WTC11 (cell line): Measurements from ENCODE around the gene MLC1. TPM values are rescaled to one million over a fixed set of nuclear protein-coding genes. Genes with fewer than 3 reads are reported as not detected.

Experiments used
- ATAC-seq: fragments of 200-7000 bp; cut with Tn5 transposase; 2 replicates; pipeline ENCODE4 v1.10.0; 2021; ENCODE audit warnings: mild to moderate bottlenecking, moderate library complexity
- CTCF ChIA-PET: fragments of 300-600 bp; sonication (Branson Sonifier 250); formaldehyde crosslinking; loops from one replicate; lab custom pipeline; 2021; ENCODE audit warnings: antibody characterized with exemption; lab: Charles Lee
- POLR2A ChIA-PET: fragments of 350-600 bp; sonication (Branson Sonifier 250); formaldehyde crosslinking; loops from one replicate; lab custom pipeline; 2021; ENCODE audit warnings: antibody characterized with exemption; lab: Charles Lee
- DNase-seq: peaks from one replicate; pipeline ENCODE4 v3.0.0; 2021; ENCODE audit warnings: low spot score
- H3K27ac Mint-ChIP-seq: 2 replicates; pipeline ENCODE4 v1.8.0; 2021; ENCODE audit warnings: mixed read lengths
- H3K27me3 Mint-ChIP-seq: 2 replicates; pipeline ENCODE4 v1.8.0; 2021; ENCODE audit warnings: low read depth, mild to moderate bottlenecking, moderate library complexity, mixed read lengths
- H3K36me3 Mint-ChIP-seq: 2 replicates; pipeline ENCODE4 v1.8.0; 2021; ENCODE audit warnings: mixed read lengths
- H3K4me1 Mint-ChIP-seq: 2 replicates; pipeline ENCODE4 v1.8.0; 2022; ENCODE audit warnings: mixed read lengths
- H3K4me3 Mint-ChIP-seq: 2 replicates; pipeline ENCODE4 v1.8.0; 2021; ENCODE audit warnings: mild to moderate bottlenecking, moderate library complexity, mixed read lengths
- H3K9me3 Mint-ChIP-seq: 2 replicates; pipeline ENCODE4 v1.8.0; 2021; ENCODE audit warnings: mixed read lengths
- CBFB ChIP-seq: sonication (generic); formaldehyde crosslinking; IDR thresholded peaks from 2 replicates; pipeline ENCODE4 v1.8.1; 2022; ENCODE audit warnings: mild to moderate bottlenecking, low read depth, missing genetic modification reagents
- CREB1 ChIP-seq: sonication (generic); formaldehyde crosslinking; IDR thresholded peaks from 2 replicates; pipeline ENCODE4 v1.8.0; 2023; ENCODE audit warnings: mild to moderate bottlenecking, missing genetic modification reagents
- CREM ChIP-seq: sonication (generic); formaldehyde crosslinking; IDR thresholded peaks from 2 replicates; pipeline ENCODE4 v1.8.1; 2022; ENCODE audit warnings: mild to moderate bottlenecking, missing genetic modification reagents, moderate library complexity
- GABPB1 ChIP-seq: sonication (generic); formaldehyde crosslinking; IDR thresholded peaks from 2 replicates; pipeline ENCODE4 v1.8.1; 2023; ENCODE audit warnings: mild to moderate bottlenecking, missing genetic modification reagents
- GRHL2 ChIP-seq: fragments of 250-450 bp; sonication (Bioruptor Pico); IDR thresholded peaks from 2 replicates; pipeline ENCODE4 v1.8.0; 2022; ENCODE audit warnings: mild to moderate bottlenecking, moderate library complexity; ENCODE audit not compliant: insufficient replicate concordance, severe bottlenecking
- NFYB ChIP-seq: sonication (generic); formaldehyde crosslinking; conservative IDR thresholded peaks from 2 replicates; pipeline ENCODE4 v1.8.0; 2022; ENCODE audit warnings: low read depth, missing genetic modification reagents
- NR3C1 ChIP-seq: sonication (generic); formaldehyde crosslinking; conservative IDR thresholded peaks from 2 replicates; pipeline ENCODE4 v1.8.1; 2023; ENCODE audit warnings: low read depth, mild to moderate bottlenecking, missing genetic modification reagents
- PRRX2 ChIP-seq: fragments of 250-450 bp; sonication (Bioruptor Pico); IDR thresholded peaks from 2 replicates; pipeline ENCODE4 v1.8.0; 2021; ENCODE audit warnings: mild to moderate bottlenecking
- SMAD3 ChIP-seq: sonication (generic); formaldehyde crosslinking; IDR thresholded peaks from 2 replicates; pipeline ENCODE4 v1.8.0; 2022; ENCODE audit warnings: missing genetic modification reagents, mild to moderate bottlenecking, borderline replicate concordance
- SOX15 ChIP-seq: fragments of 250-450 bp; sonication (Bioruptor Pico); IDR thresholded peaks from 2 replicates; pipeline ENCODE4 v1.9.0; 2021; ENCODE audit warnings: mild to moderate bottlenecking
- ZNF423 ChIP-seq: fragments of 250-450 bp; sonication (Bioruptor Pico); IDR thresholded peaks from 2 replicates; pipeline ENCODE4 v2.1.2; 2022; ENCODE audit warnings: mild to moderate bottlenecking, moderate library complexity
- total RNA-seq: library from RNA; stranded (reverse); gene quantifications from 3 replicates; pipeline ENCODE4 v1.2.3, GENCODE V29; 2021
- TF ChIP-seq, protein P1 (sequence below): sonication (generic); formaldehyde crosslinking; conservative IDR thresholded peaks from 2 replicates; pipeline ENCODE4 v1.8.1; 2022; ENCODE audit warnings: mild to moderate bottlenecking, missing genetic modification reagents
- TF ChIP-seq, protein P2 (sequence below): fragments of 250-450 bp; sonication (Bioruptor Pico); IDR thresholded peaks from 2 replicates; pipeline ENCODE4 v1.9.0; 2021; ENCODE audit warnings: mild to moderate bottlenecking, borderline replicate concordance
- TF ChIP-seq, protein P3 (sequence below): sonication (generic); formaldehyde crosslinking; IDR thresholded peaks from 2 replicates; pipeline ENCODE4 v1.8.1; 2022; ENCODE audit warnings: low read depth, mild to moderate bottlenecking, moderate library complexity, missing genetic modification reagents, borderline replicate concordance
- TF ChIP-seq, protein P4 (sequence below): sonication (generic); formaldehyde crosslinking; IDR thresholded peaks from 2 replicates; pipeline ENCODE4 v1.8.0; 2023; ENCODE audit warnings: missing genetic modification reagents
- TF ChIP-seq, protein P5 (sequence below): sonication (generic); formaldehyde crosslinking; IDR thresholded peaks from 2 replicates; pipeline ENCODE4 v1.8.1; 2022; ENCODE audit warnings: missing genetic modification reagents, borderline replicate concordance

Gene MLC1
- total RNA-seq, 1 experiment from 2014 or later, result 0.13 TPM

DNA sequence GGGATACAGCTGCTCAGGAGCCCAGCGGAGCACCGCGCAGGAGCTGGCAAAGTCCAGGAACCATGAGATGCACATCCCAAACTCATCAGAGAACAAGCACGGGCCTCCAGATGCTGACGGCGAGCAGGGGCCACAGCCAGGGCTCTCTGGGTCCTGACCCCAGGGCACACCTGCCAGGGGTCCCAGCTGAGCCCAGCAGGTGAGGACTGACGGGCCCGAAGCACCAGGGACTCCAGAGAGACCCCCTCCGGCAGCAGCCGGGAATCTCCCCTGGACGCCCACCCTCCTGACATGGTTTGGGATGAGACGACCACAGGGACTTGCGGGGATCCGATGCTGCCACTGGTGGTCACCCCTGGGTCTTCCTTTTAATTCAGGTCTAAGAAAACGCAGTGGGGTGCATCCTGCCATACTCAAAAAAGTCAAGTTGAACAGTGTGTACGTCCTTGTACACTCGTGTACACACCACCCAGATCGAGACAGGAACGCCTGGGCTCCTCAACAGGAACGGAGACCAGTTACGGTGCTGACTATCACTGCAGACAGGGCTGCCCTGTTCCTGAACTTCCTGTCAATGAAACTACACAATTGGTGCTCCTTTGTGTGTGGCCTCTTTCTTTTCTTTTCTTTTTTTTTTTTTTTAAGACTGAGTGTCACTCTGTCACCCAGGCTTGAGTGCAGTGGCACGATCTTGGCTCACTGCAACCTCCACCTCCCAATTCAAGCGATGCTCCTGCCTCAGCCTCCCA, 49.1 kb downstream of the MLC1 start (continued):
- no peak for TF ChIP-seq NR3C1

DNA sequence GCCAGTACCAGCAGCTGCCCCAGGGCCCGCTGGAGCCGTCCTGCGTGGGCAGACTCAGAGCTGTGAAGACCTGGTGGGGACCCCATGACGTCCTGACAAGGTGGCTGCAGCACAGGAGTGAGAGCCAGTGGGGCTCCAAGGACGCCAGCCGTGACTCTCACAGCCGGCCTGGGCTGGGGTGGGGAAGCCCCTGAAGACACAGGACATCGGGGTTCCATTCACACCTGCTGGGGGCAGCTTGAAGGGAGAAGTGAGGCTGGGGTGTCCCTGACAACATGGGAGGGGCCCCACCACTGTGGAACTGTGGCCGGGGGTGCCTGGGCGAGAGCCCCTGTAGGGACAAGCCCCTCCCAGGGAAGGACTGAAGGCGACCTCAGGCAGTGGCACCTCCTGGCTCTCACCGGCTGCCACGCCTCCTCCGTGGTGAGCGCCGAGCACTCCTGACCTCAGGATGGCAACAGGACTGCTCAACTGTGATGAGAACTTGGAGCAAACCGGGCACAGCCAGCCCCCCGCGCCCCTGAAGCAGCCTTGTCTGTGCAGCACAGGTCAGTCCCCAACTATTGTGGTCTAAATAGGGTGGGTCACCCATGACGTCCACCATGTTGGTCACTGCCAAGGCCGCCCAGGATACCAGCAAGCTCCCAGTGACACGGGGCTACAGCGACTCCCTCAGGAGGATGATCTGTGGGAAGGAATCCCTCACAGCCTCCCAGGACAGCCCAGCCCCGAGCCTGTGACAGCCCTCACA, 49.9 kb downstream of the MLC1 start:
- Mint-ChIP-seq H3K4me3 (no peak overlapping the region), H3K27me3 (peaks cover 4% of the 10 kb centered on the region; the same call in 1 of the 2 replicates), H3K4me1 (no peaks in the 10 kb centered on the region), H3K36me3 (no peaks in the 10 kb centered on the region), H3K9me3 (peaks cover 14% of the 10 kb centered on the region), H3K27ac (no peak overlapping the region)
- POLR2A ChIA-PET, result no interaction called here
- CTCF ChIA-PET, result interaction anchor here (1.8 kb wide), 1 partner anchor 24 kb away, joined by 6 read pairs; no protein-coding TSS in a partner anchor
- no peak for DNase-seq
- no peak for ATAC-seq
- TF ChIP-seq NFYB, result no peak
- TF ChIP-seq, protein P1, sequence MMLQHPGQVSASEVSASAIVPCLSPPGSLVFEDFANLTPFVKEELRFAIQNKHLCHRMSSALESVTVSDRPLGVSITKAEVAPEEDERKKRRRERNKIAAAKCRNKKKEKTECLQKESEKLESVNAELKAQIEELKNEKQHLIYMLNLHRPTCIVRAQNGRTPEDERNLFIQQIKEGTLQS (CRISPR knock-in tag), result no peak
- TF ChIP-seq, protein P2, sequence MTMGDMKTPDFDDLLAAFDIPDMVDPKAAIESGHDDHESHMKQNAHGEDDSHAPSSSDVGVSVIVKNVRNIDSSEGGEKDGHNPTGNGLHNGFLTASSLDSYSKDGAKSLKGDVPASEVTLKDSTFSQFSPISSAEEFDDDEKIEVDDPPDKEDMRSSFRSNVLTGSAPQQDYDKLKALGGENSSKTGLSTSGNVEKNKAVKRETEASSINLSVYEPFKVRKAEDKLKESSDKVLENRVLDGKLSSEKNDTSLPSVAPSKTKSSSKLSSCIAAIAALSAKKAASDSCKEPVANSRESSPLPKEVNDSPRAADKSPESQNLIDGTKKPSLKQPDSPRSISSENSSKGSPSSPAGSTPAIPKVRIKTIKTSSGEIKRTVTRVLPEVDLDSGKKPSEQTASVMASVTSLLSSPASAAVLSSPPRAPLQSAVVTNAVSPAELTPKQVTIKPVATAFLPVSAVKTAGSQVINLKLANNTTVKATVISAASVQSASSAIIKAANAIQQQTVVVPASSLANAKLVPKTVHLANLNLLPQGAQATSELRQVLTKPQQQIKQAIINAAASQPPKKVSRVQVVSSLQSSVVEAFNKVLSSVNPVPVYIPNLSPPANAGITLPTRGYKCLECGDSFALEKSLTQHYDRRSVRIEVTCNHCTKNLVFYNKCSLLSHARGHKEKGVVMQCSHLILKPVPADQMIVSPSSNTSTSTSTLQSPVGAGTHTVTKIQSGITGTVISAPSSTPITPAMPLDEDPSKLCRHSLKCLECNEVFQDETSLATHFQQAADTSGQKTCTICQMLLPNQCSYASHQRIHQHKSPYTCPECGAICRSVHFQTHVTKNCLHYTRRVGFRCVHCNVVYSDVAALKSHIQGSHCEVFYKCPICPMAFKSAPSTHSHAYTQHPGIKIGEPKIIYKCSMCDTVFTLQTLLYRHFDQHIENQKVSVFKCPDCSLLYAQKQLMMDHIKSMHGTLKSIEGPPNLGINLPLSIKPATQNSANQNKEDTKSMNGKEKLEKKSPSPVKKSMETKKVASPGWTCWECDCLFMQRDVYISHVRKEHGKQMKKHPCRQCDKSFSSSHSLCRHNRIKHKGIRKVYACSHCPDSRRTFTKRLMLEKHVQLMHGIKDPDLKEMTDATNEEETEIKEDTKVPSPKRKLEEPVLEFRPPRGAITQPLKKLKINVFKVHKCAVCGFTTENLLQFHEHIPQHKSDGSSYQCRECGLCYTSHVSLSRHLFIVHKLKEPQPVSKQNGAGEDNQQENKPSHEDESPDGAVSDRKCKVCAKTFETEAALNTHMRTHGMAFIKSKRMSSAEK, result no peak
- TF ChIP-seq PRRX2 (CRISPR knock-in tag), result no peak
- TF ChIP-seq GRHL2 (CRISPR knock-in tag), result no peak
- no peak for TF ChIP-seq CREM (CRISPR knock-in tag)

DNA sequence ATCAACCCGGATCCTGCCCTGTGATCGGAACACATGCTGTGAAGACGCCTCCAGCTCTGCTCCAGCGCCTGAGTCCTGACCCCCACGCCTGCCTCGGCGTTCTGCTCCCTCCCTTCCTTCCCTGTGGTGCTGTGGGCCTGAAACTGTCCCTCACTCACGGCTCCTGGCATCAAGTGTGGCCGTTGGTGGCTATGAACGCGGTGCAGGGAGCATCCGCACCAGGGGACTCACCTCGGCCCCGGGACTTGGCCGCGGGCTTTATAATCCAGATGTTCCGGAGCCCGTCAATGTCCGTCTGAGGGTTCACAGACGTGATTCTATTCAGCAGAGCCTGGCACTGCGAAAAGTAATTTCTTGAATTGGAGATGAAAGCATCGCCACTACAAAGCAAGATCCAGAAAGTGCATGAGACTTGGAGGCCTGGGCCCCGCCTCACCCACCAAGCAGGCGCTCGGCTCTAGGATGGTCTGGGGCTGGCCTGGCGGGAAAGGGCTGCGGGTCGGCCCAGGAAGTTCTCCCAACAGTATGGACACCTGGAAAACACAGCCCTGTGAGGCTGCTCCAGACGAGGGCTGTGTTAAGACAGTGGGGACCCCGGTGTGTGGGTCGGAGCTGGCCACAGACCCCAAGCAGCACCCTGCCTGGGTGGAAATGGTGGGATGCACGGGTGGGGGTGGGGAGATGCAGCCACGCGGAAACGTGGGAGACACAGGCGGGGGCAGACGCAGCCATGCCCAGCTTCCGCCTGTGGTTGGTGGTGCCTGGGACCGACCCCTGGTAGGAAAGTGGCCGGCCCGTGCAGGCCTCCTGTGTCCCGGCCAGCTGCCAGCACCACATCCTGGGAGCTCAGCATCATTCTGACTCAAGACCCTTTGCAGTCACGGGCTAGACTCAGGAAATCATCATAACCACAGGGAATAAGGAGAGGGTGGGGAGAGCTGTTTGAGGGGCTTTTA, 50.8 kb downstream of the MLC1 start:
- no peak for ATAC-seq
- Mint-ChIP-seq H3K36me3 (no peaks in the 10 kb centered on the region), H3K27ac (no peak overlapping the region), H3K9me3 (peaks cover 8% of the 10 kb centered on the region), H3K4me1 (no peaks in the 10 kb centered on the region), H3K4me3 (no peak overlapping the region), H3K27me3 (peaks cover 9% of the 10 kb centered on the region)
- DNase-seq, result no peak
- CTCF ChIA-PET, result interaction anchor here (1.8 kb wide), 1 partner anchor 25 kb away, joined by 6 read pairs; no protein-coding TSS in a partner anchor
- POLR2A ChIA-PET, result no interaction called here
- no peak for TF ChIP-seq ZNF423 (CRISPR knock-in tag)
- TF ChIP-seq, protein P1 (CRISPR knock-in tag), result no peak
- no peak for TF ChIP-seq CBFB (CRISPR knock-in tag)
- TF ChIP-seq PRRX2 (CRISPR knock-in tag), result no peak
- TF ChIP-seq CREM (CRISPR knock-in tag), result no peak
- TF ChIP-seq CREB1 (CRISPR knock-in tag), result no peak
- TF ChIP-seq, protein P3, sequence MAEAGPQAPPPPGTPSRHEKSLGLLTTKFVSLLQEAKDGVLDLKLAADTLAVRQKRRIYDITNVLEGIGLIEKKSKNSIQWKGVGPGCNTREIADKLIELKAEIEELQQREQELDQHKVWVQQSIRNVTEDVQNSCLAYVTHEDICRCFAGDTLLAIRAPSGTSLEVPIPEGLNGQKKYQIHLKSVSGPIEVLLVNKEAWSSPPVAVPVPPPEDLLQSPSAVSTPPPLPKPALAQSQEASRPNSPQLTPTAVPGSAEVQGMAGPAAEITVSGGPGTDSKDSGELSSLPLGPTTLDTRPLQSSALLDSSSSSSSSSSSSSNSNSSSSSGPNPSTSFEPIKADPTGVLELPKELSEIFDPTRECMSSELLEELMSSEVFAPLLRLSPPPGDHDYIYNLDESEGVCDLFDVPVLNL, result no peak
- no peak for TF ChIP-seq SOX15 (CRISPR knock-in tag)
- TF ChIP-seq, protein P4, sequence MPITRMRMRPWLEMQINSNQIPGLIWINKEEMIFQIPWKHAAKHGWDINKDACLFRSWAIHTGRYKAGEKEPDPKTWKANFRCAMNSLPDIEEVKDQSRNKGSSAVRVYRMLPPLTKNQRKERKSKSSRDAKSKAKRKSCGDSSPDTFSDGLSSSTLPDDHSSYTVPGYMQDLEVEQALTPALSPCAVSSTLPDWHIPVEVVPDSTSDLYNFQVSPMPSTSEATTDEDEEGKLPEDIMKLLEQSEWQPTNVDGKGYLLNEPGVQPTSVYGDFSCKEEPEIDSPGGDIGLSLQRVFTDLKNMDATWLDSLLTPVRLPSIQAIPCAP (CRISPR knock-in tag), result no peak
- TF ChIP-seq, protein P5, sequence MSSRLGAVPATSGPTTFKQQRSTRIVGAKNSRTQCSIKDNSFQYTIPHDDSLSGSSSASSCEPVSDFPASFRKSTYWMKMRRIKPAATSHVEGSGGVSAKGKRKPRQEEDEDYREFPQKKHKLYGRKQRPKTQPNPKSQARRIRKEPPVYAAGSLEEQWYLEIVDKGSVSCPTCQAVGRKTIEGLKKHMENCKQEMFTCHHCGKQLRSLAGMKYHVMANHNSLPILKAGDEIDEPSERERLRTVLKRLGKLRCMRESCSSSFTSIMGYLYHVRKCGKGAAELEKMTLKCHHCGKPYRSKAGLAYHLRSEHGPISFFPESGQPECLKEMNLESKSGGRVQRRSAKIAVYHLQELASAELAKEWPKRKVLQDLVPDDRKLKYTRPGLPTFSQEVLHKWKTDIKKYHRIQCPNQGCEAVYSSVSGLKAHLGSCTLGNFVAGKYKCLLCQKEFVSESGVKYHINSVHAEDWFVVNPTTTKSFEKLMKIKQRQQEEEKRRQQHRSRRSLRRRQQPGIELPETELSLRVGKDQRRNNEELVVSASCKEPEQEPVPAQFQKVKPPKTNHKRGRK (CRISPR knock-in tag), result no peak
- no peak for TF ChIP-seq GABPB1 (CRISPR knock-in tag)
- TF ChIP-seq SMAD3, result no peak
